Stomach (tissue), 9 donors: ENCODE results near the gene EHMT1. TPM values are rescaled to one million over a fixed set of nuclear protein-coding genes. Genes with fewer than 3 reads are reported as not detected.
"Not testable (repeated sequence)": the region's sequence is repeated elsewhere in the genome, so short reads cannot be mapped to it uniquely, and the experiment has no call there.

Experiments
- DNase-seq, 2 donors: peaks; one replicate each; pipeline versions ENCODE4 v3.0.0 to v3.0.0-alpha.2; 2013 to 2019
- H3K27ac ChIP-seq, 5 donors: fragments of 200-600 bp in 4 of 5; sonication (generic) in 4 of 5; one replicate each; pipeline ENCODE4 v1.5.1; 2013 to 2019; ENCODE audit warnings: mild to moderate bottlenecking in 1 of 5, moderate library complexity in 1 of 5
- H3K27me3 ChIP-seq, 3 donors: fragments of 200-600 bp; sonication (generic); one replicate each; pipeline ENCODE4 v1.5.1; 2017 to 2019; ENCODE audit warnings: mixed run types in 1 of 3
- H3K36me3 ChIP-seq, 4 donors: fragments of 200-600 bp; sonication (generic); 1 replicate in 3 of 4; 2 replicates in 1 of 4; pipeline ENCODE4 v1.5.1; 2016 to 2019
- H3K4me1 ChIP-seq, 4 donors: fragments of 200-600 bp; sonication (generic); one replicate each; pipeline ENCODE4 v1.5.1; 2016 to 2019
- H3K4me3 ChIP-seq, 4 donors: fragments of 200-600 bp; sonication (generic) in 3 of 4; one replicate each; pipeline ENCODE4 v1.5.1; 2016 to 2019; ENCODE audit warnings: mild to moderate bottlenecking in 1 of 4
- H3K9me3 ChIP-seq, 4 donors: fragments of 200-600 bp; sonication (generic); one replicate each; pipeline ENCODE4 v1.5.1; 2016 to 2019
- EP300 ChIP-seq: sonication (generic); formaldehyde crosslinking; IDR thresholded peaks from one replicate; pipeline ENCODE4 v1.6.1; 2017; ENCODE audit warnings: antibody characterized with exemption
- POLR2A ChIP-seq, 4 donors: fragments of 450-650 bp; IDR thresholded peaks; one replicate each; pipeline ENCODE4 v1.6.1; 2016; ENCODE audit warnings: antibody characterized with exemption in 4 of 4, control low read depth in 2 of 4, mild to moderate bottlenecking in 1 of 4, moderate library complexity in 1 of 4
- POLR2AphosphoS5 ChIP-seq, 3 donors: sonication (generic); formaldehyde crosslinking; IDR thresholded peaks; one replicate each; pipeline ENCODE4 v1.6.1; 2016; ENCODE audit warnings: antibody characterized with exemption in 3 of 3
- WGBS, 5 donors: extraction: QIAGEN DNeasy Blood & Tissue Kit in 3 of 5; methylation state at CpG; one replicate each; pipeline versions ENCODE4 v1.1.5 to v1.1.7; 2013 to 2018; 5-methylcytosine and 5-hydroxymethylcytosine counted together
- intact Hi-C: fragments of 100-400 bp; cut with DNase I; formaldehyde crosslinking; loops from one replicate; pipeline ENCODE4 v1.15.1; 2023; ENCODE audit warnings: low total_unique reads
- polyA plus RNA-seq, 3 donors: library from polyadenylated mRNA; stranded (reverse); fragments of 200-250 nt; gene quantifications; one replicate each; pipeline ENCODE4 v1.2.3, GENCODE V29; 2013
- total RNA-seq, 5 donors: library from RNA; depleted of rRNA; stranded (reverse); fragments of >200 nt; gene quantifications; one replicate each; pipeline versions ENCODE4 v1.1.0 to v1.2.3, GENCODE V29; 2014 to 2016
- TF ChIP-seq, protein P1 (sequence below), 7 experiments: fragments of 450-650 bp in 4 of 7; fragments of 200-600 bp in 3 of 7; sonication (generic) in 3 of 7; IDR thresholded peaks; one replicate each; pipeline ENCODE4 v1.5.1; 2016 to 2019; ENCODE audit warnings: antibody characterized with exemption in 7 of 7, control low read depth in 2 of 7, mild to moderate bottlenecking in 1 of 7
- donor health status: healthy with polysubstance abuse.
- donor health status: Bipolar disorder and iron deficiency.
- donor health status: healthy.

EHMT1 gene
- total and polyA plus RNA-seq, 8 donors: 23.9 to 419 (median 79.5) TPM

- no peaks in the 10 kb centered on the region for H3K9me3 ChIP-seq
Measured at GRCh38 chr9:137776306-137776995, 157.6 kb downstream of the EHMT1 start.

DNA sequence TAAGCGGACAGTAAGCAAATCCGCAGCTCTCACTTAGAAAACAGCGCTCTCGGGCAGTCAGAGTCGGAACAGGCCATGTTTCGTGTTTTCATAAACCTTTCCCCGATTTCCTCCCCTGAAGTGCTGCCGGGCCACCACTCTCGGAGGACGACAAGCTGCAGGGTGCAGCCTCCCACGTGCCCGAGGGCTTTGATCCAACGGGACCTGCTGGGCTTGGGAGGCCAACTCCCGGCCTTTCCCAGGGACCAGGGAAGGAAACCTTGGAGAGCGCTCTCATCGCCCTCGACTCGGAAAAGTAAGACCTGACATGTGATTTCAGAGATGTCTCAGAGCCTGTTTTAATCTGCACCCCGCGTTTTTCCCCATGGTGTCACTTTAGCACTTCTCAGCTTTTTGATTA is 159.0 kb downstream of the EHMT1 start:
- Histone ChIP-seq H3K27me3 (no peaks in the 10 kb centered on the region), H3K36me3 (peaks cover 57 to 90% (median 89%) of the 10 kb centered on the region in 4 donors), H3K4me1 (no peaks in the 10 kb centered on the region), H3K27ac (no peak overlapping the region), H3K9me3 (no peaks in the 10 kb centered on the region), H3K4me3 (no peak overlapping the region)
- intact Hi-C loops: no loop called here
- no peak for DNase-seq
- WGBS, 5 donors: 89 to 92% (median 91%) methylated on average over 20 of the region's 20 CpGs
- TF ChIP-seq POLR2A (IDR thresholded peaks at IDR 0.05) (no peak), EP300 (no peak), POLR2AphosphoS5 (IDR thresholded peaks at IDR 0.05) (no peak)
- TF ChIP-seq, protein P1, sequence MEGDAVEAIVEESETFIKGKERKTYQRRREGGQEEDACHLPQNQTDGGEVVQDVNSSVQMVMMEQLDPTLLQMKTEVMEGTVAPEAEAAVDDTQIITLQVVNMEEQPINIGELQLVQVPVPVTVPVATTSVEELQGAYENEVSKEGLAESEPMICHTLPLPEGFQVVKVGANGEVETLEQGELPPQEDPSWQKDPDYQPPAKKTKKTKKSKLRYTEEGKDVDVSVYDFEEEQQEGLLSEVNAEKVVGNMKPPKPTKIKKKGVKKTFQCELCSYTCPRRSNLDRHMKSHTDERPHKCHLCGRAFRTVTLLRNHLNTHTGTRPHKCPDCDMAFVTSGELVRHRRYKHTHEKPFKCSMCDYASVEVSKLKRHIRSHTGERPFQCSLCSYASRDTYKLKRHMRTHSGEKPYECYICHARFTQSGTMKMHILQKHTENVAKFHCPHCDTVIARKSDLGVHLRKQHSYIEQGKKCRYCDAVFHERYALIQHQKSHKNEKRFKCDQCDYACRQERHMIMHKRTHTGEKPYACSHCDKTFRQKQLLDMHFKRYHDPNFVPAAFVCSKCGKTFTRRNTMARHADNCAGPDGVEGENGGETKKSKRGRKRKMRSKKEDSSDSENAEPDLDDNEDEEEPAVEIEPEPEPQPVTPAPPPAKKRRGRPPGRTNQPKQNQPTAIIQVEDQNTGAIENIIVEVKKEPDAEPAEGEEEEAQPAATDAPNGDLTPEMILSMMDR (IDR thresholded peaks at IDR 0.05): no peak

More at GRCh38 chr9:137776306-137776995, 157.6 kb downstream of the EHMT1 start:
- Histone ChIP-seq H3K4me1 (no peaks in the 10 kb centered on the region), H3K4me3 (no peak overlapping the region), H3K27me3 (no peaks in the 10 kb centered on the region), H3K27ac (no peak overlapping the region), H3K36me3 (peaks cover 52 to 90% (median 89%) of the 10 kb centered on the region in 4 donors)
- 89 to 96% (median 94%) methylated on average over 22 of the region's 22 CpGs for WGBS, 5 donors
- no peak for TF ChIP-seq POLR2A (IDR thresholded peaks at IDR 0.05)
- no peak for TF ChIP-seq POLR2AphosphoS5 (IDR thresholded peaks at IDR 0.05)
- no peak for TF ChIP-seq EP300
- TF ChIP-seq, protein P1 (IDR thresholded peaks at IDR 0.05): no peak
- DNase-seq: no peak
- intact Hi-C loops: no loop called here

DNA sequence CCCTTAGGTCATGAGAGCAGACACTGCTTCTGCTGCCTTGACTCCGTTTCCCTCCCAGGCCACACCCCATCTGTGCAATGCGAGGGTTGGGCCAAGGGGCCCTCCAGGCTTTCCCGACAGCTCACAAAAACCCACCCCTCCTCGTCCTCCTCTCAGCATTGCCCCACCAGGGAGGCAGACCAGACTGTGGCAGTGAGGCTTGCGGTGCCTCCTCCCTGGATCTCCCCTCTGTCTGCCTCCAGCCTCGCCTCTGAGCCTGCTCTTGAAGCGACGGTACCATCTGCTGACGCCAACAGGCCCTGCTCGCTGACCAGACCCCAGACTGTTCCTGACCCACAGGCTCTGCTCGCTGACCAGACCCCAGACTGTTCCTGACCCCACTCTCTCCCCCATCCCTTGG is 159.5 kb downstream of the EHMT1 start:
- 89 to 97% (median 90%) methylated on average over 7 to 11 of the region's 11 CpGs for WGBS, 5 donors
- H3K9me3 ChIP-seq: no peaks in the 10 kb centered on the region
- no peak overlapping the region for H3K4me3 ChIP-seq
- peaks cover 59 to 90% (median 89%) of the 10 kb centered on the region in 4 donors for H3K36me3 ChIP-seq
- no peak for TF ChIP-seq POLR2AphosphoS5 (IDR thresholded peaks at IDR 0.05)
- TF ChIP-seq POLR2A (IDR thresholded peaks at IDR 0.05): no peak
- TF ChIP-seq, protein P1 (IDR thresholded peaks at IDR 0.05): no peak
- TF ChIP-seq EP300: no peak
- intact Hi-C loops: no loop called here
- no peaks in the 10 kb centered on the region for H3K4me1 ChIP-seq
- H3K27me3 ChIP-seq: no peaks in the 10 kb centered on the region
- no peak overlapping the region for H3K27ac ChIP-seq
- DNase-seq: no peak

DNA sequence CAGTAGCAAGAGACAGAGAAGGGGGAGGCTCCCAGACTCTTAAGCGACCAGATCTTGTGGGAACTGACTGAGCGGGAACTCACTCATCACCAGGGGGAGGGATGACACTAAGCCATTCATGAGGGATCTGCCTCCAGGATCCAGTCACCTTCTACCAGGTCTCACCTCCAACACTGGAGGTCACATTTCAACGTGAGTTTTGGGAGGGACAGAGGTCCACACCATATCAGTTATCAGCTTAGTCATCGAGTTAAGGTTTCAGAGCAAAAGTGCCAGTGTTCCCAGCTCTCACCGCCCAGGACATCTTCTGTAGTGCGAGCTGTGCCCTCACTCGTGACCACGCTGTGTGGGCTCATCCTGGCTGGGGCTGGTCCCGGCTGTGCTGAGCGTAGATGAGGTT is 160.1 kb downstream of the EHMT1 start:
- H3K27ac ChIP-seq: no peak overlapping the region
- peaks cover 59 to 90% (median 89%) of the 10 kb centered on the region in 4 donors for H3K36me3 ChIP-seq
- 87 to 92% (median 89%) methylated on average over 8 to 10 of the region's 10 CpGs for WGBS, 5 donors
- no peaks in the 10 kb centered on the region for H3K27me3 ChIP-seq
- no peaks in the 10 kb centered on the region for H3K4me1 ChIP-seq
- H3K4me3 ChIP-seq: no peak overlapping the region
- DNase-seq: no peak
- TF ChIP-seq EP300 (no peak), POLR2AphosphoS5 (IDR thresholded peaks at IDR 0.05) (no peak), POLR2A (IDR thresholded peaks at IDR 0.05) (no peak)
- TF ChIP-seq, protein P1 (IDR thresholded peaks at IDR 0.05): no peak
- no peaks in the 10 kb centered on the region for H3K9me3 ChIP-seq
- intact Hi-C loops: no loop called here

- H3K4me3 ChIP-seq, H3K4me1 ChIP-seq, DNase-seq, intact Hi-C loops, H3K9me3 ChIP-seq, H3K27ac ChIP-seq, H3K27me3 ChIP-seq: not testable (repeated sequence)
- H3K36me3 ChIP-seq: peaks cover 60 to 90% (median 90%) of the 10 kb centered on the region in 4 donors
- 95 to 97% (median 96%) methylated on average over 12 to 19 of the region's 19 CpGs for WGBS, 5 donors
Measured at GRCh38 chr9:137780031-137780430, 161.2 kb downstream of the EHMT1 start.
